GM13976 (cell line): Measurements from ENCODE around the gene GTF3C4.

ENCODE experiments used
- DNase-seq: peaks from one replicate; pipeline ENCODE4 v3.0.0; 2012; ENCODE audit warnings: low spot score
- CTCF ChIP-seq: IDR thresholded peaks from 2 replicates; pipeline ENCODE4 v1.5.1; 2012; ENCODE audit warnings: borderline replicate concordance, mild to moderate bottlenecking; ENCODE audit not compliant: insufficient read depth; ENCODE audit errors: extremely low read depth, missing control alignments, control extremely low read depth
- in situ Hi-C: fragments of 300-500 bp; cut with MboI; formaldehyde crosslinking; loops from one replicate; pipeline ENCODE4 v1.12.0; 2022; ENCODE audit warnings: low sequenced_read_pairs, mixed read lengths, inconsistent platforms; ENCODE audit not compliant: unreplicated experiment

The GTF3C4 gene

GRCh38 chr9:132743931-132744479, 73.7 kb downstream of the GTF3C4 start:
- no peak for TF ChIP-seq CTCF
- DNase-seq: no peak
- in situ Hi-C loops: no loop called here
